GM18502 (cell line): ENCODE measurements around the gene UEVLD.

Experiments
- ATAC-seq: cut with Tn5 transposase; IDR thresholded peaks from one replicate; pipeline ENCODE4 v1.9.1; 2021; ENCODE audit warnings: mild to moderate bottlenecking; ENCODE audit not compliant: unreplicated experiment, poor library complexity

UEVLD gene

DNA sequence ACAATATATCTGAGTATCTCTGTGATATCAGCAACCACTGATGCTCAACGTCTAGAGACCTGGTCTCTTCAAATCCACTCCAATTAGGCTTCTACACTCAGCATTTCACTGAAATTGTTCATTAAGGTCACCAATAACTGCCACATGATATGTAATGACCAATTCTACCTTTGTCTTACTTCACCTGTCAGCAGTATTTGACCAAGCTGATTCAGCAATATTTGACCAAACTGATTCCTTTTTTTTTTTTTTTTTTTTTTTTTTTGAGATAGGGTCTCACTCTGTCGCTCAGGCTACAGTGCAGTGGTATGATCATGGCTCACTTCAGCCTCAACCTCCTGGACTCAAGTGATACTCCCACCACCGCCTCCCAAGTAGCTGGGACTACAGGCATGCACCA lies 67.4 kb downstream of the UEVLD start:
- ATAC-seq, result no peak

DNA sequence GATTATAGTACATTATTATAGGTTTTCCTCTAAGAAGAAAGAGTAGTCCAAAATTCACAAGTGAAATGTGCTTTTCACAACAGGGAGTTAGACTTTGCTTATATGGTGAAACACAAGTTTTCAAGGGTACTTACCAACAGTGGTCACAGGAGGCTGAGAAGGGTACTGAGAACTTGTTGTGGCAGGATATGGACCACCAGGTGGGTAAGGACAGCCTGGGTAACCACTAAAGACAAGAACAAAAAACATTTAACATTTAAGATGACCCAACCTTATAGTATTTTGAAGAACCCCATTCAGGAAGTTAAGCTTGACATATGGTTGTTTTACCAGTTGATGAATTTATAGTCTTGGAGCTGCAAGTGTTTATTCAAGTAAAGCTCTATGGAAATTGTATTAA lies 86.2 kb downstream of the UEVLD start:
- ATAC-seq, result no peak

DNA sequence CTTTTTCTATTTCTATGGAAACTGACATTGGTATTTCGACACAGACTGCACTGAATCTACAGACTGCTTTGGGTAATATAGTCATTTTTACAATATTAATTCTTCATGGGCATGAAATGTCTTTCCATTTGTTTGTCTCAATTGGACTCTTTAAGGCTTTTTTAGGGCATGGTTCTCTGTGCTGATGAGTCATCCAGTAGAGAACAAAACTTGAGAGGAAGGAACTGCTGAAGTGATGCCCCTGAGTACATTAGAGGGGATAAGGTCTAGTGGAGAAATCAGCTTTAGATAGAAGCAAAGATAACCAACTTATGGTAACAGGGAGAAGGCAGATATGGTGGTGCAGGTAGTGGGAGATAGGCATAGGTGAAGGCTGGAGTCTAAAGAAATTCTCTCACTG lies 86.9 kb downstream of the UEVLD start:
- no peak for ATAC-seq

DNA sequence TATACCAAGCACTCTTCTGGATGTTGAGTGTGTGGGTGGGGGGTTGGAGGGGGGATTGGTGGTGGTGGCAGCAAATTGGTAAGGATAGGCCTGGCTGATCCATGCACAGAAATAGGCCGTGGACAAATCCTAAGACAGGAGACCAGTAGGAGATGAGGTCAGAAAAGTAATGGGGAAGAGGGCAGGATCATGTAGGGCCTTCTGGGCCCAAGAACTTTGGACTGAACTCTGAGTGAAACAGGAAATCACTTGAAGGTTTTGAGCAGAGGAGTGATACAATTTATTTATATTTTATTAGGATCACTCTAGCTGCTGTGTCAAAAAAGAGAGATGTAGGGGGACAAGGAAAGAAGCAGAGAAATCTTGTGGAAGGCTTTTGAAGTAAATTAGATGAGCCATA lies 90.5 kb downstream of the UEVLD start:
- no peak for ATAC-seq

DNA sequence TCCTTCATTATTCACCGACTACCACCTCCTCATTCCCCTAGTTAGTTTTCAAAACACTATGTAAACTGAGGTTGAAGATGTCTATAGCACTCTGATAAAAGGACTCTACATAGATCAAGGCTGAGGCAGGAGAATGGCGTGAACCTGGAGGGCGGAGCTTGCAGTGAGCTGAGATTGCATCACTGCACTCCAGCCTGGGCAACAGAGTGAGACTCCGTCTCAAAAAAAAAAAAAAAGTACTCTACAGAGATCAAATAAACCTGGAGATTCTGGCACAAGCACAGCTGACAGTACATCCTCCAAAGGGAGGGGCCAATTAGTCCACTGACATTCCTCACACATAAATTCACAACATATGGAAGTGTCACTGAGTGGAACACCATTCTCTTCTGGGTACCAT lies 92.8 kb downstream of the UEVLD start:
- no peak for ATAC-seq

DNA sequence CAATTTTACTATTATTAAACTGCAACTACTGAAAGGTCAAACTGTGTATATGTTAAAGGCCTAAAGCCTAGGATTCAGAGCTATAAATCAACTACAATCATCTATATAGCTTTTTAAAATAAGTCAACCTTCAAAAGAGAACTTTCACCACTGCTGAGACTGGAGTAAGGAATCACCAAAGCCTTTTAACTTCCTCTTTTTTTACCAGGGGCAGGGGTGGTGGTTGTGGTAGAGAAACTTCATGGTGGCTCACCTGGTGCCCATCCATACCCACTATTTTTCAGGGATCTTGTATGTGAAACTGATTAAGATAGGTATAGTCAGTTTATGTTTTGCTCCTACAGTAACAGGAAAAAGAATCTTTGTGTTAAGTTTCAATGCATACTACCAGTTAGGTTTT lies 93.3 kb downstream of the UEVLD start:
- ATAC-seq, result no peak

DNA sequence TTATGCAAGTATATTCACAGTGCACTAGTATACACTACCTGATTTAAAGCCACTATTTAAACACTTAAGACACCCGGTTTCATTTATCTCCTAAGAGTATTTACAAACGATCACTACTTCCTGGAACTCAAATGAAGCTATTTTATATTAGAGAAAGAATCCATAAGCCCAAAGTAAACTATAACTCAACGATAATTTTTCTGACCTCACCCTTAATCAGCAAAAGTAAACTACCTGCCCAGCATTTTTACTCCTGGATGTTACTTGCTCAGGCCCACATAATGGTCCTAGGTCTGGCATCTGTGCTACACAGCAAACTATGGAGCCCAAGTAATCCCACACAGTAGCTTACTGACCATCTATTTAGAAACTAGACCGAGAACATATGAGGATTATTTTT lies 95.2 kb downstream of the UEVLD start:
- ATAC-seq, result no peak

DNA sequence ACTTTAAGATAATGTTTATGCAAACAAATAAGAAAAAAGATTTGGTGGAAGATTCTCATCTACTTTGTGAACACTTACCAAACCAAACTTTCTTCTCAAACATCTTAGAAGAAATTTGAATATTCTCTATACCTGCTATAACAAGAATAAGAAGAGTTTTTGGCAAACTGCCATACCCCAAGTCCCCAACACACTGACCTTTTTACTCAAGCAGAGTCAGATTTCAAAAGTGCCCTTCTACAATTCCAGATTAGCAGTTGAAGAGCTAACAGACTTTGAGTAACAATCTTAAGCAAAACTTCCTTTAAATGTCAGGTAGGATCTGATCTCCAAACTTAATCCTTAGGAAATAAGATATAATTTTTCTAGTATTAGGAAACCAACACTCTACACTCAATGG lies 95.6 kb downstream of the UEVLD start:
- no peak for ATAC-seq

DNA sequence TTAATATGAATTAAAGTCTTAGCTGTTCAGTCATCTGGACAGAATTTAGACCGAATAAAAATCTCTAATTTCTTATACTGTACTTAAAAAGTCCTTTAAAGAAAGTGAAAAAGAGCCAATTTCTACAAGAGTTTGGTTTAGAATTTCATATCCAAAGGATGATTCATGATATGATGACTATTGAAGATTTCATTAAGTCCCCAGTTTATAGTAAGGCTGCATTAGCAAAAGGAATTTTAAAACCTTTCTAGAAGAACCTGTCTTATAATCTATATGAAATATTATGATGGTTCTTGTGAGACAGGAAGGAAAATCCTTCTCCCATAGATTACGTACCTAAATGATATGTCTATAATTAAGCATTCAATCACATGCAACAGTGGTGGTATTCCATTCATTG lies 96.6 kb downstream of the UEVLD start:
- ATAC-seq, result no peak

DNA sequence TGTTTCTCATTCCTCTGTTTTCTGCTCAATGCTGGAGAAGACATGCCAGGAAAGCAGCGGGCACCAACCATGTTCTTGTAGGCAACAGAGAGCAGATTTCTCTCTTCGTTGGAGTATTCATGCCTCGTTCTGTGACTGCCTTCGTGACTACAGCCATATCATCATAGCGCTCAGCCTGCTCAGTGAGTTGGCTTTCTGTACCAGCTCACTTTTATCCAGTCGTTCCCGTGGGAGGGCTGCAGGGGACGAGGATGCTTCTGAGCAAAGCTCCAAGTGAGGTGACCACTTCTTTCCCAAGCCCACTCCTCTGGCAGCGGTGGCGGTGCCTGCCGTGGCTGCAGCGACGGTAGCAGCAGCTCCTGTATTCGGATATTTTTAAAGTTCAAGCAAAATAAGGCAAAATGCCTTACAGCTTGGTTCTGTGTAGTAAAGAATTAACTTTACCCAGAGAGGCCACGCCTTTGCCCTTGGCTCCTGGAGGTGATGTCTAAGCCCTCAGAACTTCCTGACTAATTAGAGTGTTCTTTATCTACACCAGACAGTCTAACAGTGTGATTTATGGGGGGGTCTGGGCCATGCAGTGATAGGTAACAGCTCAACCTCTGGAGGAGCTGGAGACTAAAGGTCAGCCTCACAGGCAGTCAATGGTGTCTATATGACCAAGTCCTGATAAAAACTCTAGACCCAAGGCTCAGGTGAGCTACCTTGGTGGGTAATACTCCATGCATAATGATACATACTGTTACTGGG lies 97.6 kb downstream of the UEVLD start:
- no peak for ATAC-seq

DNA sequence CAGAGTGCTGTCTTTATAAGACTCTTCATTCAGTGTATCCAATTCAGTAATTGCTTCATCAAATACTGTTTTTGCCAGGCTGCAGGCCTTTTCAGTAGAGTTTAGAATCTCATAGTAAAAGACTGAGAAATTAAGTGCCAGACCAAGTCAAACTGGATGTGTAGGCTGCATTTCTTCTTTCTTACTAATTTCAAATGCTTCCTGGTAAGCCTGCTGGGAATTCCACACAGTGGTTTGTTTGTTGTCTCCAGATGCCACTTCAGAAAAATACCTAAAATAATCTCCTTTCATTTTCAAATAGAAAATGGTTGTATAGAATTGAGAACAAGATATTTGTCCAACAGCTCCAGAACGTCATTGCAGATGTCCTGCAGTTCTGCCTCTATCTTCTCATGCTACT lies 98.2 kb downstream of the UEVLD start:
- no peak for ATAC-seq

DNA sequence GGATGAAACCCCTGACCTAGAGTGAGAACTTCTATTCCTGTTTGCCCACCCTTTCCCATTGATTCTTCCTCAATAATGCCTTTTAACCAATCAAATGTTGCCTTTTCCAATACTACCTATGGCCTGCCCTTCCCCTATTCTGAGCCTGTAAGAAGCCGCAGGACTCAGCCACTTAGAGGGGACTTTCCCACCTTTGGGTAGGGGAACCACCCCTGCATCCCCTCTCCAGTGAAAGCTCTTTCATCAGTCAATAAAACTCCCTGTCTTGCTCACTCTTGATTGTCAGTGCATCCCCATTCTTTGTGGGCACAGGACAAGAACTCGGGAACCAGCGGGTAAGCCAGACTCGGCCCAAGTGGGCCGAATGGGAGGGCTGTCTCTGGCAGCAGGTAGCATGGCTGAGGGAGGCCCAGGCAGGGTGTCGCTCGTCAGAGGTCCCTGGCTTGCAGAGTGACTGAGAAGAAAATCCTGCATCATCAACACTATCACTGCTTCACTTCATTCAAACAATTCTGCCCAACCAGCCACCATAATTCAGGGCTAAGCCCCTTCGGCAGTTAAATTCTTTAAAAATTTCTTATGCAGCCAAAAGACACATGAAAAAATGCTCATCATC lies 102.5 kb downstream of the UEVLD start:
- no peak for ATAC-seq
